Kidney tubule cell (primary cell): ENCODE results near the gene MRPL38.
"Not testable (repeated sequence)": the region's sequence is repeated elsewhere in the genome, so short reads cannot be mapped to it uniquely, and the experiment has no call there.

Experiments used
- DNase-seq: peaks from one replicate; pipeline ENCODE4 v3.0.0-alpha.2; 2018; ENCODE audit warnings: low spot score

The MRPL38 gene

GRCh38 chr17:75876190-75876937 is 28.3 kb downstream of the MRPL38 start:
- DNase-seq, result peak; percentile 96

DNA sequence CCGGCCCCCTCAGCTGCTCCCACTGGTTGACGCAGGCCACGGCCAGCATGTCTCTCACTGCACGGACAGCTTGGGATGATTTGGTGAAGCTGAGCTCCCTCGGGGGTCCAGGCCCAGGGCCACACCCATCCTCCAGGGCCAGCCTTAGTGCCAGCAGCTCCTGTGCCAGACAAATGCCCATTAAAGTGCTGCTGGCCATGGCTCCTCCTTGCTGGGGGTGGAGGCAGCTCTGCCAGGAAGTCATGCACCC is 28.8 kb downstream of the MRPL38 start:
- no peak for DNase-seq

GRCh38 chr17:75875182-75875939 is 29.3 kb downstream of the MRPL38 start:
- no peak for DNase-seq

DNA sequence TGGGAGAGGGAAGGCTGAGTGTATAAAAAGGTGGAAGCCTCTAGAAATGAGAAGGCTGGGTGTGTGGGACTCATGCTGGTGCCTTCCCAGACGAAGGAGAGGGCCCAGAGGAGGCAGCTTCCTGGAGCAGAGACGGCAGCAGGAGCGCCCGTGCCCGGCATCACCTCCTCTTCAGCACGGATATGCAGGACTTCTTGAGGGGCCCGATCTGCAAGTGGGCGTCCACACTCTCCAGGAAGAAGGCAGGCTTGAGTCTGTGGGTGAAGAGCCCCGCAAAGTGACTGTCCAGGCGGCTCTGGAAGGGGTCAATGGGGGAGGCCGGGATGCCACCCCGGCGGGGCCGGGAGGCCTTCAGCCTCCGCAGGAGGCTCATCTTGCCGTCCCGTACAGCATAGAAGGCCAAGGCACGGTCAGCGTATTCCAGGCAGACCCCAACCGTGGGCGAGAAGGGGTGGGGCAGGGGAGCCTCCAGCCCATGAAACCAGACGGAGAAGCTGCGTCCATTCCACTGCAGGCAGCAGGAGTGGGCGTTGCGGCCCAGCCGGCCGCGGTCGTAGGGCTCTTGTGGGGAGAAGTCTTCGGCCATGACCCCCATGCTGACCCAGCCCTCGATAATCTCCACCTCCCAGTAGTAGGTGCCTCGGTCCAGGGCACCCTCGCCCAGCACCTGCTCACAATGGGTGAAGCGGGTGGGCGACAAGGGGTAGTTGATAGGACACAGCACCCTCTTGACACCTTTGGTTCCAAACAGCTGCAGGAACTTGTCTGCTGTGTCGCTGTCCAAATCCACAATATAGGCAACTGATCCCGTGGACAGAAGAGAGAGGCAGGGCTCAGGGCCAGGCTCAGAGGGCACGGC is 30.1 kb downstream of the MRPL38 start:
- DNase-seq, result no peak

GRCh38 chr17:75873587-75874322 is 30.9 kb downstream of the MRPL38 start:
- DNase-seq, result no peak

- DNase-seq, result peak; percentile 90
These were observed 32.0 kb downstream of the MRPL38 start for GRCh38 chr17:75872434-75873351.

DNA sequence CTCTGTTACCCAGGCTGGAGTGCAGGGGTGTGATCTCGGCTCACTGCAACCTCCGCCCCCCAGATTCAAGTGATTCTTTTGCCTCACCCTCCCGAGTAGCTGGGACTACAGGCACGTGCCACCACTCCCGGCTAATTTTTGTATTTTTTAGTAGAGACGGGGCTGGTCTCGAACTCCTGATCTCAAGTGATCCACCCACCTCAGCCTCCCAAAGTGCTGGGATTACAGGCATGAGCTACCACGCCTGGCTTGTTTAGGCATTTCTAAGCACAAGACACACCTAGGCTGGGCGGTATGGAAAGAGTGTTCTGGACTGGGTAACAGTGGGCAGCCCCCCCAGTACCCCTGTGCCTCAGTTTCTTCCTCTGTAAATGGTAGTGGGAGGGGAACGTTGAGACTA is 34.5 kb downstream of the MRPL38 start:
- DNase-seq, result not testable (repeated sequence)

DNA sequence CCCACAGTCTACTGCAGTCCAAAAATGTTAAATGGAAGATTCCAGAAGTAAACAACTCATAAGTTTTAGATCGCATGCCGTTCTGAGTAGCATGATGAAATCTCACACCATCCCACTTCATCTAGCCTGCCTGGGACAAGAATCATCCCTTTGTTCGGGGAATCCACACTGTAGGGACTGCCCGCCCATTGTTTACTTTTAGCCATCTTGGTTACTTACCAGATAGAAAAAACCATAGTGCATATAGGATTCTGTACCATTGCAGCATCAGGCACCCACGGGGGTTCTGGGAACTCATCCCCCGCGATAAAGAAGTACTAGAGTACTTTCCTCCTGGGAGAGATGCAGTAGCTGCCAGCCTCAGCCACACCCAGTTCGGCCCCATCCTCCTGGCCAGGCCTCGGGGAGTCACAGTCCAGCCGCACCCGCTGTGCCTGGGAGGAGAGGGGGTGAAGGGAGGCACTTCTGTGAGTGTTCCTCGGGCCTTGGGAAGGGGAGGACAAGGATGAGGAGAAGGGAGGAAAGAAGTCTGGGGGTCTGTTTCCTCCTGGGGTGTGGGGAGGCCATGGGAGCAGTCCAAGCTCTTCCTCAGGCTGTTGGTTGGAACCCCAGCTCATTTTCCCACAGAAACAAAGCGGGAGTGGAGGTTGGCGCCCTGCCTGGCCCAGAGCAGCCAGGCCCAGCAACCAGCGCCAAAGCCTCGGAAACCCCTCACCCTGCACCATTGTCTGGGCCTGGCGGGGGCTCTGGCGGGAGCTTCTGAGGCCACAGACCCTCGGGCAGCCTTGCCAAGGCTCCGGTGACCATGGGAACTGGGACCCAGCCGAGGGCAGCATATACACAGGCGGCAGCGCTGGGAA is 35.2 kb downstream of the MRPL38 start:
- DNase-seq, result no peak

DNA sequence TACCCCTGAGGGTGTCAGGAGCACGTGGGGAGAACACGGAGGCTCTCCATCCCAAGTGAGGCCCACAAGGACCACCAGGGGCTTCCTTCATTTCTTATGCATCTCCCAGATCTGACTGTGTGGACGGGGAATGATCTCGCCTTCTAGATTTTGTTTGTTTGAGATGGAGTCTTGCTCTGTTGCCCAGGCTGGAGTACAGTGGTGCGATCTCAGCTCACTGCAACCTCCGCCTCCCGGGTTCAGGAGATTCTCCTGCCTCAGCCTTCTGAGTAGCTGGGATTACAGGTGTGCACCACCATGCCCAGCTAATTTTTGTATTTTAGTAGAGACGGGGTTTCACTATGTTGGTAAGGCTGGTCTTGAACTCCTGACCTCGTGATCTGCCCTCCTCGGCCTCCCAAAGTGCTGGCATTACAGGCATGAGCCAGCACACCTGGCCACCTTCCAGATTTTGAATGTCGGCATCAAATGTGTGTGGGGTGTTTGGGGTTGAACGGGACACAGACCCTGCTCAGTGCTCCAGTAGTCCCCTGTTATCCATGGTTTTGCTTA is 35.9 kb downstream of the MRPL38 start:
- not testable (repeated sequence) for DNase-seq

DNA sequence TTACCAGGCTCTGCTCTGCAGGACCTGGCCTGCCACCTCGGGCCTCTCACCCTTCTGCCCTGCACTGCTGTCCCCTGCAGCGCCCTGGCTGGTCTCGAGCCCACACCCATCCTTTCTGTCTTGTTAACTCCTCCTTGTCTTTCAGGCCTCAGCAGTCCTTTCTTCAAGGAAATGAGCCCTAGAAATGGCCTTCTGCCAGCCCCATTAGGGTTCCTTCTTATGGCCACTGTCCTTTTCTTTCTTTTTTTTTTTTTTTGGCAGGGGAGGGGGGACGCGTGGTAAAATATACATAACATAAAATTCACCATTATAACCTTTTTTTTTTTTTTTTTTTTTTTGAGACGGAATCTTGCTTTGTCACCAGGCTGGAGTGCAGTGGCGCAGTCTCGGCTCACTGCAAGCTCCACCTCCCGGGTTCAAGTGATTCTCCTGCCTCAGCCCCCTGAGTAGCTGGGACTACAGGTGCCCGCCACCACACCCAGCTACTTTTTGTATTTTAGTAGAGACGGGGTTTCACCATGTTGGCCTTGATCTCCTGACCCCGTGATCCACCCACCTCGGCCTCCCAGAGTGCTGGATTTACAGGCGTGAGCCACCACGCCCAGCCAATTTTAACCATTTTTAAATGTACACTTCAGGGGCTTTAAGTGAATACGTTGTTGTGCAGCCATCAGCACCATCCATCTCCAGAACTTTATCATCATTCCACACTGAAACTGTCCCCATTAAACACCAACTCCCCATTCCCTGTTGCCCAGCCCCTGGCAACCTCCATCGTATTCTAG is 39.1 kb downstream of the MRPL38 start:
- not testable (repeated sequence) for DNase-seq

- not testable (repeated sequence) for DNase-seq
These were observed 39.8 kb downstream of the MRPL38 start for GRCh38 chr17:75864887-75865286.

DNA sequence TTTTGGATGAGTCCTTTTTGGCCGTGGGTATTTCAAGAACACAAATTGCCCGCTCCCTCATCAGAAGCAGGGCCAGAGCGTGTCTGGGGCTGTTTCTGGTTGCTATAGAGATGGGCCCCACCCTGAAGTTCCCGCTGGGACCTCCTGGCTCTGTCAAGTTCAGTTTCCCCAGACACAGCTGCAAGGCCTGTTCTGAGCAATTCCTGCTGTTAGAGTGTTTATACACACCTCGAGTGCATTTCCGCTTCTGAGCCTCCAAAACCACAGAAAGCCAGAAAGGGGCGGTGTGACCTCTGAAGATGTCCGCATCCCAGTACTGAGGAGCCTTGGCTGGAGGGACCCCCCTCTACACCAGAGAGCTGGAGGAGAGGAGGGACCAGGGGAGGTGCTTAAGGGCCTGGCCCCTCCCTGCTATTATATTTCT is 40.2 kb downstream of the MRPL38 start:
- no peak for DNase-seq

GRCh38 chr17:75861927-75862317 is 42.8 kb downstream of the MRPL38 start:
- no peak for DNase-seq

- not testable (repeated sequence) for DNase-seq
These were observed 45.3 kb downstream of the MRPL38 start for GRCh38 chr17:75859358-75859757.

DNA sequence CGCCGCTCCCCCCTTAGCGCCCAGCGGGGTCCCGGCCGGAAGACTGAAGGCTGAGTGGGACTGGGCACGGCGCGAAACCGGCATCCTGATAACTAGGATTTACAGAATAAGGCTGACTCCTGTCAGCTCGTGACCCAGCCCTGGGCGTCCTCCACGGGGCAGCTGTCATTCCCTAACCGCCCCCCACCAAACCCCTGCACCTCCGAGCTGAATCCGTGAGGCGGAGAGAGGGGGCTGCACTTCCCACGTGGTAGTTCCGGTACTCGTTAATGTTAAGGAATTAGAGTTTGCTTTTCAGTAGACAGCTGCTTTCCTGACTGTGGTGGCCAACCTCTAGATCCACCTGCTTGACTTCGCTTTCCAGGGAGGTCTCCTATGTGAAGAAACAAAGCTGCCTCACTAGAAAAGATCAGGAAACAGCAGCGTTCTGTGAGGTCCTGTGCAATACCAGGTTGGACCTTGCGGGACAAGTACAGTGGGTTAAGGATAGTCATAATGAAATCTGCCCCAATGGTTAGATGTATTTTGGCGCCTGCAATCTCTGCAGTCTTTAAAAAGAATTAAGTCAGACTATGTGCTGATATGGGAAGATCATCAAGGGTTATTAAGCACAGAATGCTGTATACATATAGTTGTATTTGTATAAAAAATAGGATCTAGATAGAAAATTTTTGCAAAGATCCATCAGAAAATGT is 48.5 kb downstream of the MRPL38 start:
- peak; percentile 47 for DNase-seq

- peak; percentile 100 for DNase-seq
These were observed 49.2 kb downstream of the MRPL38 start, which contains the start of gene WBP2 for GRCh38 chr17:75855310-75856061. Gene WBP2 (minus strand): TSS chr17:75855335. CDS start chr17:75855297, 38 bp downstream.

DNA sequence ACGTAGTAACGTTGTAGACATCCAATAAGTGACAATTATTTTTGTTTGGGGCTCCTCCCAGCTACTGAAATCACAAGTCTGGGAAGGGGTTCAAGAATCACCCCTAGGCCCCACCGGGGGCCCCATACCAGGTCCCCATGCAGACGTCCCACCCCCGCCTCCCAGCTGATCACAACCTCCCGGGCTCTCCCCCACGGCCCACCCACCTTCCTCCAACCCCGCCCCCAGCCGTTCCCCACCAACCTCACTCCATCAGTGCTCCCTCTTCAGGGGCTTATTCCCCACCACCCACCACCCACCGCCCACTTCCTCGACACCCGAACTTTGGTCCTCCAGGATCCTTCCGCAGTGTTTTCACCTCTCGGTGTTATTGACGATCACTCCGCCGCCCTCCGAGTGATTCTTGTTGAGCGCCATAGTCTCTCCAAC is 49.8 kb downstream of the MRPL38 start:
- DNase-seq, result no peak
